ENCODE data around the gene NPDC1.
"Not testable (repeated sequence)": the region's sequence is repeated elsewhere in the genome, so short reads cannot be mapped to it uniquely, and the experiment has no call there.

GRCh38 chr9:137033481-137033880 is 12.5 kb downstream of the NPDC1 start:
- TF ChIP-seq, protein P1, sequence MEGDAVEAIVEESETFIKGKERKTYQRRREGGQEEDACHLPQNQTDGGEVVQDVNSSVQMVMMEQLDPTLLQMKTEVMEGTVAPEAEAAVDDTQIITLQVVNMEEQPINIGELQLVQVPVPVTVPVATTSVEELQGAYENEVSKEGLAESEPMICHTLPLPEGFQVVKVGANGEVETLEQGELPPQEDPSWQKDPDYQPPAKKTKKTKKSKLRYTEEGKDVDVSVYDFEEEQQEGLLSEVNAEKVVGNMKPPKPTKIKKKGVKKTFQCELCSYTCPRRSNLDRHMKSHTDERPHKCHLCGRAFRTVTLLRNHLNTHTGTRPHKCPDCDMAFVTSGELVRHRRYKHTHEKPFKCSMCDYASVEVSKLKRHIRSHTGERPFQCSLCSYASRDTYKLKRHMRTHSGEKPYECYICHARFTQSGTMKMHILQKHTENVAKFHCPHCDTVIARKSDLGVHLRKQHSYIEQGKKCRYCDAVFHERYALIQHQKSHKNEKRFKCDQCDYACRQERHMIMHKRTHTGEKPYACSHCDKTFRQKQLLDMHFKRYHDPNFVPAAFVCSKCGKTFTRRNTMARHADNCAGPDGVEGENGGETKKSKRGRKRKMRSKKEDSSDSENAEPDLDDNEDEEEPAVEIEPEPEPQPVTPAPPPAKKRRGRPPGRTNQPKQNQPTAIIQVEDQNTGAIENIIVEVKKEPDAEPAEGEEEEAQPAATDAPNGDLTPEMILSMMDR (IDR thresholded peaks at IDR 0.05): not testable (repeated sequence)
- TF ChIP-seq EP300 (IDR thresholded peaks at IDR 0.05; ENCODE audit: low read depth): not testable (repeated sequence)
